ENCODE measurements around the gene PEAR1.
A peak's percentile ranks its signal among the peaks of the same experiment; 100 is the strongest.

The PEAR1 gene

GRCh38 chr1:156860113-156860627 lies 33.3 kb upstream of the PEAR1 start:
- DNase-seq, result peak; percentile 67

GRCh38 chr1:156860628-156861423 lies 32.7 kb upstream of the PEAR1 start, which contains the start of gene NTRK1:
TSS of gene NTRK1 (plus strand) at chr1:156860865. CDS start at chr1:156860935, 70 bp downstream.
- peak; percentile 72 for DNase-seq

GRCh38 chr1:156862584-156862983 lies 30.9 kb upstream of the PEAR1 start:
- DNase-seq, result no peak

- DNase-seq, result no peak
These were observed 30.4 kb upstream of the PEAR1 start for GRCh38 chr1:156862997-156863599.

- no peak for DNase-seq
These were observed 29.9 kb upstream of the PEAR1 start for GRCh38 chr1:156863631-156864030.

- no peak for DNase-seq
These were observed 28.7 kb upstream of the PEAR1 start for GRCh38 chr1:156864796-156865195.

- DNase-seq, result no peak
These were observed 28.3 kb upstream of the PEAR1 start for GRCh38 chr1:156865258-156865657.

- no peak for DNase-seq
These were observed 27.7 kb upstream of the PEAR1 start for GRCh38 chr1:156865865-156866248.

- no peak for DNase-seq
These were observed 27.1 kb upstream of the PEAR1 start for GRCh38 chr1:156866249-156866909.

- DNase-seq, result no peak
These were observed 25.2 kb upstream of the PEAR1 start for GRCh38 chr1:156868341-156868740.

GRCh38 chr1:156869455-156869854 lies 24.1 kb upstream of the PEAR1 start:
- no peak for DNase-seq

- DNase-seq, result no peak
These were observed 19.9 kb upstream of the PEAR1 start for GRCh38 chr1:156873659-156874058.

- DNase-seq, result no peak
These were observed 19.4 kb upstream of the PEAR1 start for GRCh38 chr1:156874142-156874541.

GRCh38 chr1:156874572-156875340 lies 18.8 kb upstream of the PEAR1 start:
- no peak for DNase-seq

GRCh38 chr1:156875341-156875615 lies 18.2 kb upstream of the PEAR1 start:
- no peak for DNase-seq

- DNase-seq, result no peak
These were observed 17.2 kb upstream of the PEAR1 start for GRCh38 chr1:156876281-156876680.

GRCh38 chr1:156877433-156878170 lies 15.9 kb upstream of the PEAR1 start:
- no peak for DNase-seq

GRCh38 chr1:156879876-156880275 lies 13.6 kb upstream of the PEAR1 start:
- no peak for DNase-seq

- DNase-seq, result no peak
These were observed 13.0 kb upstream of the PEAR1 start for GRCh38 chr1:156880473-156880872.

- DNase-seq, result no peak
These were observed 12.4 kb upstream of the PEAR1 start for GRCh38 chr1:156881101-156881500.

GRCh38 chr1:156881663-156882062 lies 11.9 kb upstream of the PEAR1 start:
- no peak for DNase-seq

GRCh38 chr1:156882543-156882942 lies 11.0 kb upstream of the PEAR1 start:
- no peak for DNase-seq
